ENCODE measurements around the gene CEP128.
"Not testable (repeated sequence)": the region's sequence is repeated elsewhere in the genome, so short reads cannot be mapped to it uniquely, and the experiment has no call there.

Gene CEP128

DNA sequence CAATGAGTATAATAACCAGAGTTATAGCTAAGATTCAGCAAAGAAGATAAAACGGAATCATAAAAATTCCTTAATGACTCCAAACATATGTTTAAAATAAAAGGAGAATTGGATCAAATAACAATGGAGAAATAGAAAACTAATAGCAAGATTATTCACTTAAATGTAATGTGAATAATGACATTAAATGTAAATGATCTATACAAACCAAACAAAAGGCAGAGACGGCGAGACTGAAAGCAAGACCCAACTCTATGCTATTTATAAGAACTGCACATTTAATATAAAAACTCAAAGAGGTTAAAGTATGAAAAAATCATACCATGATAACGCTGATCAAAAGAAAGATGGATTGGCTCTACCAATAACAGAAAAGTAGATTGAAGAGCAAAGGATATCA, 10.0 kb upstream of the CEP128 start:
- DNase-seq = no peak

DNA sequence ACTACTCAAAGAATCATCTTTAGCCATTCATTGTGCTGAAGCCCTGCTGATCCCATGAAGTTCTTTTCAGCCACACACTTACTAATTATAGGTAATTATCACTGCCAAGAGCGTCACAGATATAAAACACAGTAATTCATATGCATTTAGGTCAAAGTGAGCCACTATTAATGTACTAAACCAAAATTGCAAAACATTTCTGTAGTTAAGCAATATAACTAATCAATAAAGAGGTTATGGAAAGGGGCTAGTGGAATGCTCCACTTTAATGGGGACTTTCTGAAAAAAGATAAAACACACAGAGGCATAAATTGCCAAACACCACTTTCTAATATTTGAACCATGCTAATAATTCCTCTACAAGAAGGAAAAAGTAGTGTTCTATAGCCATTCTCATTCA, 6.8 kb upstream of the CEP128 start:
- no peak for DNase-seq

- DNase-seq = no peak
Measured at GRCh38 chr14:80946797-80947196, 5.3 kb upstream of the CEP128 start.

DNA sequence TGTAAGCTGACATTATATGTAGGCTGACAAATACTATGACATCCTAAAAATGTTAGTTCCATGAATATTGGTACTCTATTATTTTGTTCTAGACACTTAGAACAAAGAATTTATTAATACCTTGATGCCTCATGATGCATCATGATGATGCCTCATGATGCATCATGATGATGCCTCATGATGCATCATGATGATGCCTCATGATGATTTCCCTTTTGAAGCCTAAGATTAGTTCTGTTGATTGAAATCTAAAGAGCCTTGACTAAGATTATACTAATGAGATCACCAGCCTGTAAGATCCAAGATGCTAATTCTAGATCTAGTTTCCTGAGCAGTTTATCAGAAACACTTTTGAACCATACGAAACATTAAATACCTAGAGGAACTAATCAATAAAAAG, 4.6 kb upstream of the CEP128 start:
- peak; percentile 79 for DNase-seq

DNA sequence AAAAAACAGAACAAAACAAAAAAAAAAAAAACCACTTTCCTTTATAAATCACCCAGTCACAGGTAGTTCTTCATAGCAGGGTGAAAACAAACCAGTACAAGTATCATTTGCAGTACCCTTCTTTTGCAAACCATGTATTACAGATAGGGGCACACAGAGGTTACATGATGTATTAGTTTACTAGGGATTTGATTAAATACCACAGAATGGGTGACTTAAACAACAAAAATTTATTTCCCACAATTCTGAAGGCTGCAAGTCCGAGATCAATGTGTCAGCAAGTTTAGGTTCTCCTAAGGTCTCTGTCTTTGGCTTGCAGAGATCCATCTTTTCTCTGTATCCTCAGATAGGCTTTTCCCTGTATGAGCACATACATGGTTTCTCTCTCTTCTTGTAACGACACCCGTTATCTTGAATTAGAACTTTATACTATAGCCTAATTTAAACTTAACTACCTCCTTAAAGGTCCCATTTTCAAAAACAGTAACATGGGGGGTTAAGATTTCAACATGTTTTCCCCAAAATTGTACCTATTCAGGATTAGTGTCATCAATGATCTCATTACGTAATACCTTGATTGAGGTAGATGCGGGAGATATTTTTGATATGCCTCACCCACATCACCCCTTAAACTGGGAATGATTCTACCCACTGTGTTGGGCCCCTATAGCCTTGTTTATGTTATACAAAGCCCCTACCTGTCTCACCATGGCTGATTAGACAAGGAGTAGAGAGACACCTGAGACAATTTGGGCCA, 3.5 kb upstream of the CEP128 start:
- DNase-seq = peak; percentile 70

- no peak for DNase-seq
Measured at GRCh38 chr14:80942191-80942600, 658 bp upstream of the CEP128 start.

DNA sequence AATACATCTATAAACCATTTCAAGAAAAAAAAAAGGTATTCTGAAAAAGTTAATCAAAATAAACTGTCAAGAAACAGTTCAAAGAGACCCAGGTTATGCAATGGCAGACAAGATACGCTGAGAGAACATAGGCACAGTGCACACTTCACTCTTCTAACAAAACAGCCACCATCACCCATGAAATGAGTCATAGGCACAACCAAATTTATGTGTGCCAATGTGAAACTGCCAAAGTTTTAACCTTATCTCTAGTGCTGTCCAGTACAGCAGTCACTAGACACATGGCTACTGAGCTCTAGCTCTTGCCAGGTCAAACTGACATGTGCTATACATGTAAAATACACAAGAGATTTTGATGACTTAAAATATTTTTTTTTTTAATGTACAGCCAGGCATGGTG, 1.4 kb downstream of the CEP128 start:
- DNase-seq = no peak

DNA sequence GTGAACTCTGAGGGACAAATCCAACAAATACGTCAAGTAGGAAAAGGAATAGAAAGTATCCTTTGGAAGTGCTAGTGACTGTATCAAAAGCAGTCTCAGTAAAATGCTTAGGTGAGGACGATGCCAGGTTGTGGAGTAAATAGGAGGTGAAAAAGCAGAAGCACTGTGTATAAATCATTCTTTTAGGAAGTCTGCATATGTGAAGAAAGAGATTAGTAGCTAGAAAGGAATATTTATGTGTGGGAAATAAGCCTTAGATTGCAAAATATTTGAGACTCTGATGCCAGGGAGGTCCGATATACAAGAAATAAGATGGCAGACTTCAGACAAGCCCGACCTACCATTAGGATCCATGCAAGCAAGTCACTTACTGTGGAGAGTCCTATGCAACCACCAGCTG, 7.9 kb downstream of the CEP128 start:
- no peak for DNase-seq

DNA sequence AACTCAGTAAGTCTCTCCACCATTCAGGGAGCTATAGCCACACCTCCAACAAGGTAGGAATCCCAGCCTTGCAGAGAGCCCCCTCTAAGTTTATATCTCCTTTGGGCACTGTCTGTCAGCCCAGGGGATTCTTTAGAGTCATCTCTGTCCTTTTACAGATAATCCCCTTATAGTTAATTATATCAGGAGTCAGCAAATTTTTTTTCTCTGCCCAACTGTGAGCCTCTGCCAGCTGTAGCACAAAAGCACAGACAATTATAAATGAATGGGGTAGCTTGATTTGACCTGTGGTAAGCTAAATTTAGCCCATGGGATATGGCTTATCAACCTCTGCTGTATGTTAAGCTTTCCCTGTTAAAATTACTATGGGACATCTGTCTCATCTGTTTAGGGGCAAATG, 8.3 kb downstream of the CEP128 start:
- DNase-seq = no peak

DNA sequence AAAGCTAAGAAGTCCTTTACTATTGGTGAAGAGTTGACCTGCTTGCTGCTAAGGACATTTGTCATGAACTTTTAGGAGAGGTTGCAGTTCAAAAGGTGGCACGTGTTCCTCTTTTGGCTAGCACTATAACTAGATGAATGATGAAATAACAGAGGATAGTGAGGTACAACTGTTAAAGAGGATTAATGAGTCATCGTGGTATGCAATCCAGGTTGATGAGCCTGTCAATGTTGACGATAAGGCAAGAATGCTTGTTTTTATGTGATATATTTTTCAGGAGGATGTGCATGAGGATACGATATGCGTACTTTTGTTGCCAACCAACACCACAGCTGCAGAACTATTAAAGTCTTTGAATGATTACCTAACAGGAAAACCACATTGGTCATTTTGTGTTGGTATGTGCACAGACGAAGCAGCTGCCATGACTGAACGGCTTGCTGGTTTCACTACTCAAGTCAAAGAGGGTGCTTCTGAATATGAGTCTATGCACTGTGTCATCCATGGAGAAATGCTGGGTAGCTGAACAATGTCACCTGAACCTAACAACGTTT, 10.6 kb downstream of the CEP128 start:
- peak; percentile 88 for DNase-seq

DNA sequence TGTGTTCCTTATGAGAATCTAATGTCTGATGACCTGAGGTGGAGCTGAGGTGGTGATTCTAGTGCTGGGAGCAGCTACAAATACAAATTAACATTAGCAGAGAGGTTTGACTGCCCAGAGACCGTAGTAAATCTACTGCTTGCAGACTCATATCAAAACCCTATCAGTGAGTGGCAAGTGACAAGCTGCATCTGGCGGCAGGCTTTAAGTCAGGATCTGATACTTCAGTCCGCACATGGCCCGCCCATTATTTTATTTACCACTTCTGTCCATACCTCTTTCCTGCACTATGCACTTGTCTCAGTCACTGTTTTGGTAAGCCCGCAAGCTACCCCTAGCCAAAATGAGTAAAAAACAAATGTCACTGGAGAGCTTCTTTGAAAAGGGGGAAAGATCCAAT, 11.4 kb downstream of the CEP128 start:
- DNase-seq = no peak

GRCh38 chr14:80927083-80927989, 14.2 kb downstream of the CEP128 start:
- DNase-seq = no peak

- peak; percentile 63 for DNase-seq
Measured at GRCh38 chr14:80926397-80927082, 15.0 kb downstream of the CEP128 start.

DNA sequence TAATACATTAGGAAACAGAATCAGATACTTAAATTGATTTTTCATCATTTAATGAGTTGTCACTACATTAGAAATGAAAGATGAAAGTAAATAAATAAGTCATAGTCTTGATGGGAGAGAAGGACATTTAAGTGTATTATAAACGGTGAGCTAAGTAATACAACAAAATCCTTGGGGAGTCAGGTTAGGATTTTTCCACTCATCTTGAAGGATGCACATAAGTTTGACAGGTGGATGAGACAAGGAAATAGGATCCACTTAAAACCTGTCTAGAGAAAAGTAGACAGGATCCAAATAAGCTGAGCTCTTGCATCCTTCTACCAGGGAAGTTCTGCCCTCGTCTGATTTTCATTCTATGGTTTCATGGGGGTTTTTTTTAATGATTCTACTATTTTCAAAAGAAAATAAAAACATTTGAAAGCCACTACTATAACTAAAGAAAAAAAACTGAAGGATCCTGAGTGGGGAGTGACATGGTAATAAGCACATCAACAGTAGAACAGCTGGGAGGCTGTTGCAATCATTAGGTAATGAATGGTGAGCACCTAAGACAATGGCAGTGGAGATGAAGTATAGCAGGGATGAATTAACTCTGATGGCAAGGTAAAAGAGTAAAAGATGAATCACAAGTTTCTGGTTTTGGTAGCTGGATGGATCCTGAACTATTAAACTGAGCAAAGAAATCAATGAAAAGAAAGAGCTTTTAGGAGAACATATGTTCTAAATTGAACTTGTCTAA, 17.0 kb downstream of the CEP128 start:
- DNase-seq = no peak

DNA sequence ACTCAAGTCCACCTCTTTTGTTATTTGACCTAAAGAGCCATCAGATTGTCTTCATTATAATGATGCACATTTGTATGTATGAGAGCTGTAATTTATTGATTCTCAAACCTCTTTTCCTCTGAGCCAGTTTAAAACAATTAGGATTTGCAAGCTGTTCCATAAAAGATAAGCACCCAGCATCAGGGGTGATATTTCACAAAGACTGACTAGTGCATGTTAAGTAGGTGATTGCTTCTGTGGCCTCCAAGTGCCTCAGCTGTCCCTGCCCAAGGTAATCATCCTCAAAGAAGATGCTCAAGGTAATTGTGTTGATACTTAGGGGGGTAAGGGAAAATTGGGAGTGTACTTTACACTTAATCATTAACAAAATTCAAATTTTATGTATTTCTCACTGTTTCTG, 18.2 kb downstream of the CEP128 start:
- DNase-seq = no peak

DNA sequence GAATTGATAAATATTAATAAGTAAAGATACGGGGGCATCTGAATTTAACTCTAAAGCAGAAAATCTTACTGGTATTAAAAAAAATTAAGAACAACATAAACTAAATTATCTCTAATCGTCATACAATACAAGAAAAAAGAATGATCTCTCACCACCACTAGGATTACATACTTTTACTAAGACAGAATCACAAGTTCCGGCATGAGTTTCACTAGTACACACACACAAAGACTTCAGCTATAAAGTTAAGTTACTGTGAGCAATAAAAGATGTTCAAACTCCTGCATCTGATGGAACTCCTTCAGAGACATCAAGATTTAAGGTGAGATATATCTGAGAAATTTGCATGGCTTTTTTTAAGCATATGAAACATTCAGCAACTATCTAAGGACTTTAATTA, 21.9 kb downstream of the CEP128 start:
- DNase-seq = no peak

GRCh38 chr14:80912013-80912412, 29.5 kb downstream of the CEP128 start:
- not testable (repeated sequence) for DNase-seq

DNA sequence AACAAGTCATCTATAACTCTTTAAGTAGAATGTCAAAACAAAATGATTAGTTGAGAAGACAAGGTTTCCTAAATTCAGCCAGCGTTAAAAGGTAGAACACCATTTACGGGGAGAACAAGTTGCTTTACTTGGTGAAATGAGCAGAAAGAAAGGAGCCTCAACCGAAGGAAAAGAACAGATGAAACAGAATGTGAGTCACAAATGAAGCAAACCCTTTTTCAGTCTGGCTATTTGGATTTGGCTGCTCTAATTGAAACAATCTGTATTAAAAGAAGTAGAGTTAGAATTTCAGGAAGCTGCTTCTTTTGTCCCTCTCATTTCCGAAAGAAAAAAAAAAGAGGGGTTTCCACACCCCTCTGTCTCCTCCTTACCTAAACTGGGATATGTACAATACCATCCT, 34.6 kb downstream of the CEP128 start:
- DNase-seq = no peak

DNA sequence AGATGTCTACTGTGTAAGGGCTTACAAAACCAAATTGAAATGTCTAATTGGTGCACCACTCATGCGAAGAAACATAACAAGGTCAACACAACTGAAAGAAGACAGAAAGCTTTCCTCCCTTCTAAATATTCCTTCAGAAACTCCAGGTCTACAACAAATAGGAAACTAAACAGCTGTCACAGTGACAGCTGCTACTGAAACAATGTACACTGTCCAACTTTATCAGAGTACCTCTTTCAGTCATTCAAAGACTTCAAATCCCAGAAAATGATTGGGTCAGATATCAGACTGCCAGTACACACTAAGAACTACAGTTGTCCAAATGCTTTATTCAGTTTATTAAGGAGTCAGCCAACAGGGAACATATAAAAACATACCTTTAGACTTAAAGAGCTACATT, 35.2 kb downstream of the CEP128 start:
- no peak for DNase-seq

DNA sequence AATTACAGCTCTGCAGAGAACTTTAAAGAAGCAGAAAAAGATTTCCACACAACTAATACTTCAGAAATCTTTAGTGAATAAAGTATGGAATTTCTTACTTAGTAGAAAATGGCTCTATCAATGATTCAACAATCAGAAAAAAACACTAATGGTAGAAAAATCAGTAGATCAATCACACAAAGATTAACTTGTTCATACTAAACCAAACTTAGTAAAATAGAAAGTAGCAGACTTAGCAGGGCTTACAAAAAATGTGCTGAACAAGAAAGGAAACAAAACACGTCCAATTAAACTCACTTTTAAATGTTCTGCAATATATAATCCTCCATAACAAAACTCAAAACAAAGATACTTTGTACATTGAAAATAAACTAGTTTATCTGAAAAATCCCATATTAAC, 38.9 kb downstream of the CEP128 start:
- DNase-seq = no peak

DNA sequence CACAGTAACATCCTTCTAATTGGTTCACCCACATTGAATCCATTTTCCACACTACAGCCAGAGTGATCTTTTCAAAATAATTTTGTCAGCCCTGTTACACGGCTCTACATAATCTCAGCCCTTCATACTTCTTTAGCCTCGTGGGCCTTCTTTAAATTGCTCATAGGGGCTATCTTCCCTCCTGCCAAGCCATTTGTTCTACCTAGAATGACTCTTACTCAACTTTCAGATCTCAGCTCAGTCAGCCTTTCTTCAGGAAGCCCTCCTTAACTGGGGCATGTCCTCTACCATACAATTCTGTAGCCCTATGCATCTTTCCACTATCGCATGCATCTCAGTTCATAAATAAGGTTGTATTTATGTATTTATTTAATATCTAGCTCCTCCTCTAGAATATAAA, 39.7 kb downstream of the CEP128 start:
- no peak for DNase-seq

DNA sequence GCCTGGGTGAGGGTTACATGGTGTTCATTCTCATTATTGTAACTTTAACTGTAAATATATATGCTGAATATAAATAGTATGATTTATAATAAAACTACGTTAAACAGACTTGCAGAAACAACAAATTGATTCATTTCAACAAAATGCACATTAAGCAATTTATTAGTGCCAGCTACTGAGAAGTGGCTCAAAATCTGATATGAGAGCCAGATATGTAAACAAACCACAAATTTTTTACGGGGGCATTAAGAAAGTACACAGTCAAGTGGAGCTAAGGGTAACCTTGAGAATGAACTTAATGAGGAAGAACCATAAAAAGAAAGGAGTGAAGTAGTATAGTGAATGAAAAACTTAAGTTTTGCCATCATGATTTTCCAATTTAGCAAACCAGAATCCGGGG, 40.3 kb downstream of the CEP128 start:
- no peak for DNase-seq

GRCh38 chr14:80872645-80873044, 68.9 kb downstream of the CEP128 start:
- peak; percentile 24 for DNase-seq
